Measurements from ENCODE around the gene ALDH3A2. TPM values are rescaled to one million over a fixed set of nuclear protein-coding genes. Genes with fewer than 3 reads are reported as not detected.
"Not testable (repeated sequence)": the region's sequence is repeated elsewhere in the genome, so short reads cannot be mapped to it uniquely, and the experiment has no call there.

The ALDH3A2 gene
- total RNA-seq, 2 experiments from 2014 or later = 29.1 to 32.8 TPM

GRCh38 chr17:19656336-19656735, 7.8 kb downstream of the ALDH3A2 start:
- DNase-seq (no peak), ATAC-seq (ENCODE audit: low read depth) (no peak)
- H3K27ac Mint-ChIP-seq = no peak overlapping the region
- no peak overlapping the region for H3K4me3 Mint-ChIP-seq
- H3K9me3 Mint-ChIP-seq = no peaks in the 10 kb centered on the region
- H3K4me1 Mint-ChIP-seq = peaks cover 5% of the 10 kb centered on the region
- H3K36me3 Mint-ChIP-seq = peaks cover 32% of the 10 kb centered on the region
- POLR2A ChIA-PET = interaction anchor here (0.9 kb wide), 1 partner anchor 8 kb away, joined by 3 read pairs; the partner anchor contains the start of gene ALDH3A2
- H3K27me3 Mint-ChIP-seq = no peaks in the 10 kb centered on the region

- no peak for DNase-seq
- no peaks in the 10 kb centered on the region for H3K27me3 Mint-ChIP-seq
- peaks cover 3% of the 10 kb centered on the region for H3K4me1 Mint-ChIP-seq
- POLR2A ChIA-PET = interaction anchor here (0.9 kb wide), 1 partner anchor 9 kb away, joined by 3 read pairs; the partner anchor contains the start of gene ALDH3A2
- H3K36me3 Mint-ChIP-seq = peaks cover 29% of the 10 kb centered on the region
- ATAC-seq (ENCODE audit: low read depth) = no peak
- no peaks in the 10 kb centered on the region for H3K9me3 Mint-ChIP-seq
- no peak overlapping the region for H3K4me3 Mint-ChIP-seq
- no peak overlapping the region for H3K27ac Mint-ChIP-seq
Measured at GRCh38 chr17:19656851-19657581, 8.5 kb downstream of the ALDH3A2 start.

- peaks cover 24% of the 10 kb centered on the region for H3K36me3 Mint-ChIP-seq
Measured at GRCh38 chr17:19659366-19660177, 11.0 kb downstream of the ALDH3A2 start.

GRCh38 chr17:19660219-19660870, 11.8 kb downstream of the ALDH3A2 start:
- Mint-ChIP-seq H3K4me3 (no peak overlapping the region), H3K27me3 (no peaks in the 10 kb centered on the region), H3K9me3 (no peaks in the 10 kb centered on the region), H3K36me3 (peaks cover 18% of the 10 kb centered on the region), H3K27ac (no peak overlapping the region), H3K4me1 (peaks cover 2% of the 10 kb centered on the region)
- ATAC-seq (ENCODE audit: low read depth) (no peak), DNase-seq (no peak)
- POLR2A ChIA-PET = interaction anchor here (2.3 kb wide), 1 partner anchor 12 kb away, joined by 8 read pairs; the partner anchor contains the start of gene ALDH3A2

More at GRCh38 chr17:19659366-19660177, 11.0 kb downstream of the ALDH3A2 start:
- POLR2A ChIA-PET = no interaction called here
- Mint-ChIP-seq H3K27ac (no peak overlapping the region), H3K27me3 (no peaks in the 10 kb centered on the region), H3K4me1 (peaks cover 2% of the 10 kb centered on the region), H3K9me3 (no peaks in the 10 kb centered on the region), H3K4me3 (no peak overlapping the region)
- DNase-seq (no peak), ATAC-seq (ENCODE audit: low read depth) (no peak)

GRCh38 chr17:19661121-19661520, 12.6 kb downstream of the ALDH3A2 start:
- H3K27ac Mint-ChIP-seq = no peak overlapping the region
- peaks cover under 1% of the 10 kb centered on the region for H3K4me1 Mint-ChIP-seq
- peaks cover 16% of the 10 kb centered on the region for H3K36me3 Mint-ChIP-seq
- H3K4me3 Mint-ChIP-seq = no peak overlapping the region
- DNase-seq (no peak), ATAC-seq (ENCODE audit: low read depth) (no peak)
- POLR2A ChIA-PET = interaction anchor here (2.3 kb wide), 1 partner anchor 13 kb away, joined by 8 read pairs; the partner anchor contains the start of gene ALDH3A2
- H3K27me3 Mint-ChIP-seq = no peaks in the 10 kb centered on the region
- H3K9me3 Mint-ChIP-seq = no peaks in the 10 kb centered on the region

- peaks cover 14% of the 10 kb centered on the region for H3K36me3 Mint-ChIP-seq
- POLR2A ChIA-PET = no interaction called here
- H3K4me1 Mint-ChIP-seq = no peaks in the 10 kb centered on the region
Measured at GRCh38 chr17:19663097-19663496, 14.5 kb downstream of the ALDH3A2 start.

GRCh38 chr17:19664136-19664820, 15.7 kb downstream of the ALDH3A2 start:
- DNase-seq = no peak
- no peaks in the 10 kb centered on the region for H3K4me1 Mint-ChIP-seq
- peaks cover 14% of the 10 kb centered on the region for H3K36me3 Mint-ChIP-seq
- POLR2A ChIA-PET = no interaction called here
- no peak overlapping the region for H3K4me3 Mint-ChIP-seq
- no peak for ATAC-seq (ENCODE audit: low read depth)
- no peaks in the 10 kb centered on the region for H3K27me3 Mint-ChIP-seq
- no peaks in the 10 kb centered on the region for H3K9me3 Mint-ChIP-seq
- H3K27ac Mint-ChIP-seq = no peak overlapping the region

More at GRCh38 chr17:19663097-19663496, 14.5 kb downstream of the ALDH3A2 start:
- no peak for ATAC-seq (ENCODE audit: low read depth)
- H3K9me3 Mint-ChIP-seq = no peaks in the 10 kb centered on the region
- H3K27ac Mint-ChIP-seq = no peak overlapping the region
- no peak for DNase-seq
- no peaks in the 10 kb centered on the region for H3K27me3 Mint-ChIP-seq
- no peak overlapping the region for H3K4me3 Mint-ChIP-seq

GRCh38 chr17:19664821-19665181, 16.2 kb downstream of the ALDH3A2 start:
- Mint-ChIP-seq H3K36me3 (peaks cover 13% of the 10 kb centered on the region), H3K27me3 (no peaks in the 10 kb centered on the region), H3K4me1 (no peaks in the 10 kb centered on the region), H3K27ac (no peak overlapping the region), H3K4me3 (no peak overlapping the region), H3K9me3 (no peaks in the 10 kb centered on the region)
- DNase-seq (no peak), ATAC-seq (ENCODE audit: low read depth) (no peak)
- POLR2A ChIA-PET = no interaction called here

- H3K9me3 Mint-ChIP-seq; H3K4me1 Mint-ChIP-seq; ATAC-seq (ENCODE audit: low read depth); H3K27me3 Mint-ChIP-seq; H3K36me3 Mint-ChIP-seq; DNase-seq; H3K27ac Mint-ChIP-seq; H3K4me3 Mint-ChIP-seq; POLR2A ChIA-PET: not testable (repeated sequence)
Measured at GRCh38 chr17:19669680-19670079, 21.1 kb downstream of the ALDH3A2 start.

- H3K9me3 Mint-ChIP-seq = no peaks in the 10 kb centered on the region
- H3K36me3 Mint-ChIP-seq = peaks cover 5% of the 10 kb centered on the region
- POLR2A ChIA-PET = no interaction called here
- H3K4me3 Mint-ChIP-seq = no peak overlapping the region
- H3K27me3 Mint-ChIP-seq = no peaks in the 10 kb centered on the region
- DNase-seq (no peak), ATAC-seq (ENCODE audit: low read depth) (no peak)
- H3K4me1 Mint-ChIP-seq = no peaks in the 10 kb centered on the region
- no peak overlapping the region for H3K27ac Mint-ChIP-seq
Measured at GRCh38 chr17:19670908-19671307, 22.4 kb downstream of the ALDH3A2 start.

- POLR2A ChIA-PET = no interaction called here
- Mint-ChIP-seq H3K27ac (no peak overlapping the region), H3K27me3 (no peaks in the 10 kb centered on the region), H3K4me1 (no peaks in the 10 kb centered on the region), H3K36me3 (peaks cover 5% of the 10 kb centered on the region), H3K4me3 (no peak overlapping the region), H3K9me3 (no peaks in the 10 kb centered on the region)
- DNase-seq (no peak), ATAC-seq (ENCODE audit: low read depth) (no peak)
Measured at GRCh38 chr17:19671433-19671832, 22.9 kb downstream of the ALDH3A2 start.

GRCh38 chr17:19672009-19672750, 23.6 kb downstream of the ALDH3A2 start:
- no peaks in the 10 kb centered on the region for H3K9me3 Mint-ChIP-seq
- POLR2A ChIA-PET = no interaction called here
- H3K27ac Mint-ChIP-seq = no peak overlapping the region
- H3K4me1 Mint-ChIP-seq = no peaks in the 10 kb centered on the region
- DNase-seq (no peak), ATAC-seq (ENCODE audit: low read depth) (no peak)
- no peaks in the 10 kb centered on the region for H3K27me3 Mint-ChIP-seq
- peaks cover 5% of the 10 kb centered on the region for H3K36me3 Mint-ChIP-seq
- no peak overlapping the region for H3K4me3 Mint-ChIP-seq
